ENCODE data around the gene PDYN.

Gene PDYN

GRCh38 chr20:1950836-1951235 is 43.0 kb downstream of the PDYN start:
- no peaks in the 10 kb centered on the region for H3K4me1 Mint-ChIP-seq (ENCODE audit: low read depth)
- peaks cover 34% of the 10 kb centered on the region for H3K27me3 Mint-ChIP-seq
- no peak for DNase-seq
- H3K36me3 Mint-ChIP-seq (ENCODE audit: low read depth), result no peaks in the 10 kb centered on the region
- no peaks in the 10 kb centered on the region for H3K9me3 Mint-ChIP-seq
- no peak overlapping the region for H3K4me3 Mint-ChIP-seq
- H3K27ac Mint-ChIP-seq, result no peak overlapping the region

- Mint-ChIP-seq H3K36me3 (ENCODE audit: low read depth) (no peaks in the 10 kb centered on the region), H3K27ac (no peak overlapping the region), H3K4me3 (no peak overlapping the region), H3K4me1 (ENCODE audit: low read depth) (no peaks in the 10 kb centered on the region), H3K27me3 (peaks cover 39% of the 10 kb centered on the region), H3K9me3 (no peaks in the 10 kb centered on the region)
- DNase-seq, result no peak
Observed at GRCh38 chr20:1949347-1950100, 44.3 kb downstream of the PDYN start.

GRCh38 chr20:1947535-1947846 is 46.4 kb downstream of the PDYN start:
- DNase-seq, result no peak
- Mint-ChIP-seq H3K4me1 (ENCODE audit: low read depth) (no peaks in the 10 kb centered on the region), H3K9me3 (no peaks in the 10 kb centered on the region), H3K36me3 (ENCODE audit: low read depth) (no peaks in the 10 kb centered on the region), H3K4me3 (no peak overlapping the region), H3K27ac (no peak overlapping the region), H3K27me3 (peaks cover 54% of the 10 kb centered on the region)

- no peaks in the 10 kb centered on the region for H3K36me3 Mint-ChIP-seq (ENCODE audit: low read depth)
- DNase-seq, result no peak
- no peak overlapping the region for H3K4me3 Mint-ChIP-seq
- H3K27me3 Mint-ChIP-seq, result peaks cover 59% of the 10 kb centered on the region
- H3K27ac Mint-ChIP-seq, result no peak overlapping the region
- H3K4me1 Mint-ChIP-seq (ENCODE audit: low read depth), result no peaks in the 10 kb centered on the region
- no peaks in the 10 kb centered on the region for H3K9me3 Mint-ChIP-seq
Observed at GRCh38 chr20:1946762-1947534, 46.9 kb downstream of the PDYN start.

- H3K36me3 Mint-ChIP-seq (ENCODE audit: low read depth), result no peaks in the 10 kb centered on the region
- H3K27me3 Mint-ChIP-seq, result peaks cover 60% of the 10 kb centered on the region
- no peak overlapping the region for H3K27ac Mint-ChIP-seq
- H3K4me3 Mint-ChIP-seq, result no peak overlapping the region
- H3K4me1 Mint-ChIP-seq (ENCODE audit: low read depth), result no peaks in the 10 kb centered on the region
- H3K9me3 Mint-ChIP-seq, result no peaks in the 10 kb centered on the region
- no peak for DNase-seq
Observed at GRCh38 chr20:1946442-1946761, 47.5 kb downstream of the PDYN start.

- Mint-ChIP-seq H3K27ac (no peak overlapping the region), H3K27me3 (peaks cover 64% of the 10 kb centered on the region), H3K36me3 (ENCODE audit: low read depth) (no peaks in the 10 kb centered on the region), H3K4me1 (ENCODE audit: low read depth) (no peaks in the 10 kb centered on the region), H3K9me3 (no peaks in the 10 kb centered on the region), H3K4me3 (no peak overlapping the region)
- DNase-seq, result no peak
Observed at GRCh38 chr20:1945660-1946059, 48.2 kb downstream of the PDYN start.

- H3K27me3 Mint-ChIP-seq, result peaks cover 64% of the 10 kb centered on the region
- no peaks in the 10 kb centered on the region for H3K9me3 Mint-ChIP-seq
- no peak overlapping the region for H3K27ac Mint-ChIP-seq
- DNase-seq, result no peak
- no peaks in the 10 kb centered on the region for H3K4me1 Mint-ChIP-seq (ENCODE audit: low read depth)
- H3K4me3 Mint-ChIP-seq, result no peak overlapping the region
- no peaks in the 10 kb centered on the region for H3K36me3 Mint-ChIP-seq (ENCODE audit: low read depth)
Observed at GRCh38 chr20:1945134-1945618, 48.7 kb downstream of the PDYN start.

- H3K4me3 Mint-ChIP-seq, result no peak overlapping the region
- H3K36me3 Mint-ChIP-seq (ENCODE audit: low read depth), result no peaks in the 10 kb centered on the region
- no peak for DNase-seq
- H3K9me3 Mint-ChIP-seq, result no peaks in the 10 kb centered on the region
- no peak overlapping the region for H3K27ac Mint-ChIP-seq
- peaks cover 64% of the 10 kb centered on the region for H3K27me3 Mint-ChIP-seq
- H3K4me1 Mint-ChIP-seq (ENCODE audit: low read depth), result no peaks in the 10 kb centered on the region
Observed at GRCh38 chr20:1944345-1945091, 49.3 kb downstream of the PDYN start.

GRCh38 chr20:1943275-1944002 is 50.4 kb downstream of the PDYN start:
- peaks cover 58% of the 10 kb centered on the region for H3K27me3 Mint-ChIP-seq
- H3K36me3 Mint-ChIP-seq (ENCODE audit: low read depth), result no peaks in the 10 kb centered on the region

GRCh38 chr20:1942486-1943274 is 51.2 kb downstream of the PDYN start:
- no peak for DNase-seq
- H3K36me3 Mint-ChIP-seq (ENCODE audit: low read depth), result no peaks in the 10 kb centered on the region
- no peak overlapping the region for H3K27ac Mint-ChIP-seq
- H3K9me3 Mint-ChIP-seq, result no peaks in the 10 kb centered on the region
- no peak overlapping the region for H3K4me3 Mint-ChIP-seq
- no peaks in the 10 kb centered on the region for H3K4me1 Mint-ChIP-seq (ENCODE audit: low read depth)
- peaks cover 52% of the 10 kb centered on the region for H3K27me3 Mint-ChIP-seq

More at GRCh38 chr20:1943275-1944002, 50.4 kb downstream of the PDYN start:
- Mint-ChIP-seq H3K27ac (no peak overlapping the region), H3K9me3 (no peaks in the 10 kb centered on the region), H3K4me3 (no peak overlapping the region), H3K4me1 (ENCODE audit: low read depth) (no peaks in the 10 kb centered on the region)
- no peak for DNase-seq

GRCh38 chr20:1942061-1942460 is 51.8 kb downstream of the PDYN start:
- Mint-ChIP-seq H3K27ac (no peak overlapping the region), H3K4me3 (no peak overlapping the region), H3K4me1 (ENCODE audit: low read depth) (no peaks in the 10 kb centered on the region), H3K27me3 (peaks cover 49% of the 10 kb centered on the region), H3K9me3 (no peaks in the 10 kb centered on the region), H3K36me3 (ENCODE audit: low read depth) (no peaks in the 10 kb centered on the region)
- no peak for DNase-seq

- Mint-ChIP-seq H3K27me3 (peaks cover 46% of the 10 kb centered on the region), H3K36me3 (ENCODE audit: low read depth) (no peaks in the 10 kb centered on the region), H3K9me3 (no peaks in the 10 kb centered on the region), H3K4me3 (no peak overlapping the region), H3K4me1 (ENCODE audit: low read depth) (no peaks in the 10 kb centered on the region), H3K27ac (no peak overlapping the region)
- no peak for DNase-seq
Observed at GRCh38 chr20:1941226-1941625, 52.6 kb downstream of the PDYN start.

GRCh38 chr20:1940581-1940980 is 53.3 kb downstream of the PDYN start:
- no peak for DNase-seq
- peaks cover 43% of the 10 kb centered on the region for H3K27me3 Mint-ChIP-seq
- H3K27ac Mint-ChIP-seq, result no peak overlapping the region
- no peak overlapping the region for H3K4me3 Mint-ChIP-seq
- no peaks in the 10 kb centered on the region for H3K36me3 Mint-ChIP-seq (ENCODE audit: low read depth)
- H3K9me3 Mint-ChIP-seq, result no peaks in the 10 kb centered on the region
- no peaks in the 10 kb centered on the region for H3K4me1 Mint-ChIP-seq (ENCODE audit: low read depth)

- Mint-ChIP-seq H3K4me3 (no peak overlapping the region), H3K36me3 (ENCODE audit: low read depth) (no peaks in the 10 kb centered on the region), H3K27me3 (peaks cover 32% of the 10 kb centered on the region), H3K4me1 (ENCODE audit: low read depth) (no peaks in the 10 kb centered on the region), H3K27ac (no peak overlapping the region), H3K9me3 (no peaks in the 10 kb centered on the region)
- DNase-seq, result no peak
Observed at GRCh38 chr20:1939270-1939595, 54.6 kb downstream of the PDYN start.
